GM18505 (cell line): ENCODE results near the gene KCNA4.
"Not testable (repeated sequence)": the region's sequence is repeated elsewhere in the genome, so short reads cannot be mapped to it uniquely, and the experiment has no call there.

ENCODE experiments used
- ATAC-seq: cut with Tn5 transposase; IDR thresholded peaks from one replicate; pipeline ENCODE4 v1.9.1; 2021; ENCODE audit not compliant: unreplicated experiment
- POLR2A ChIP-seq: IDR thresholded peaks from 4 replicates; pipeline ENCODE4 v1.6.1; 2011; ENCODE audit warnings: borderline replicate concordance; ENCODE audit not compliant: insufficient read depth, insufficient read length; ENCODE audit errors: extremely low read depth

KCNA4 gene

DNA sequence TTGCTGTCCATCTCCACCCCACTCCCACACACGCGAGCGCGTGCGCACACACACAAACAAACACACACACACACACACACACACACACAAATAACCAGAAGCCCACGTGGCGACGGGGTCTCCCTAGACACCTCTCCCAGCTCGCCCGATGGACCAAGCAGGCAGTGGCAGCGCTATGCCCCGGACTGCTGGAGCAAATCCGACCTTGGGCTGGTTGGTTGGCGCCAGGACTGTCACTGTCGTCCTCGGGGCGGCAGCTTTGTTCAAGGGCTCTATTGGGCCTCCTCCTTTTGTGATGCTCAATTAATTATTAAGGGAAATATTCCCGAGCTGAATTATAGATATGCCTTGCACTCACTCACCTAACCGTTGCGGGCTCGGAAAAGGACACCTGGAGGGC lies 1.7 kb upstream of the KCNA4 start:
- no peak for TF ChIP-seq POLR2A
- ATAC-seq, result no peak

DNA sequence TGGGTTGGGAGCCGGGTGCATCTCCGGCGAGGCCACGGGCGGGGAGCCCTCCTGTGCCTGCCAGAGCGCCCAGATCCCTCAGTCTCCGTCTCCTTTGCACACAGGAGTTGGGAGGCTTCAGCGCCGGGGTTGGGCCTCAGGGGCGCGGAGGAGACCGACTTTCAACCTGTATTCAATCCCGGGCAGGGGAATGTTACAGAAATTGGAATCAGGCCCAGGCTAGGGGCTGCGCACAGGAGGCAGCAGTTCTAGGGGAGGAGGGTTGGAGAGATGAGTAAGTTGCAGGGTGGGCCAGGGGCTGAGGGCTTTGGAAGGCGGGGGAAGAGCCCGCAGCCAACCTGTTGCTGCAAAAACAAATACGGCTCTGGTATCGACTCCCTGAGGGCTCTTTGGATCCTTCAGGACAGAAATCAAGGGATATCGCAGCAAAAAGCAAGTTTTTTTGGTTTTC lies 640 bp upstream of the KCNA4 start:
- ATAC-seq, result no peak
- TF ChIP-seq POLR2A, result no peak

DNA sequence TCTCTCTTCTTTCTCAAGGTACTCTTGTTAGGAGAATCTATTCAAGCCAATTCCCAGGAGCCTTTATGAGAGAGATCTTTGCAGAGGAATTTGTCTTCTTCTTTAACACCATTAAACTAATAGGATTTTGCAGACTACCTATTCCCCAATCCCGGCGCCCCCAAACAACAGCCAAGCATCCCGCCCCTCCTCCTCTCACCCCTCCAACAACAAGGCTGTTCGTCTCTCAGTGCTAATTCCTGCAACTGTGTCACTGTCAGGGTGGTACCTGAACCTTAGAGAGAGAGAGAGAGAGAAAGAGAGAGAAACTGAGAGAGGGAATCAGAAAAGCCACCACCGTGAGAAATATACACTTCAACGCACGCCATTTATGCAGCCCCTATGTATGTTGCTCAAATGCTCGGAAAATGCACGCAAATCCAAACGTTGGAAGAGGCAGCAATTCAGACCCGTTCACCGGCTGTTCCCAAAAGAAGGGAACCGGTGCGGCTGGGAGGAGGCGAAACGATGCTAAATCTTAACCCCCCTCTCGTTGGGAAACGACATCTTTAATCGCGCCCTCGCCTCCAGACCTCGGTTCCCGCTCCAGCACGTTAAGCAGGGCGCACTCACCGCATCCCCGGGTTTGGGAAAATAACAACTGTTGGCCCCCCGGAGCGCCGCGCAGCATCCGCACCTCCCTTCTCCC lies 961 bp downstream of the KCNA4 start:
- no peak for ATAC-seq
- no peak for TF ChIP-seq POLR2A

DNA sequence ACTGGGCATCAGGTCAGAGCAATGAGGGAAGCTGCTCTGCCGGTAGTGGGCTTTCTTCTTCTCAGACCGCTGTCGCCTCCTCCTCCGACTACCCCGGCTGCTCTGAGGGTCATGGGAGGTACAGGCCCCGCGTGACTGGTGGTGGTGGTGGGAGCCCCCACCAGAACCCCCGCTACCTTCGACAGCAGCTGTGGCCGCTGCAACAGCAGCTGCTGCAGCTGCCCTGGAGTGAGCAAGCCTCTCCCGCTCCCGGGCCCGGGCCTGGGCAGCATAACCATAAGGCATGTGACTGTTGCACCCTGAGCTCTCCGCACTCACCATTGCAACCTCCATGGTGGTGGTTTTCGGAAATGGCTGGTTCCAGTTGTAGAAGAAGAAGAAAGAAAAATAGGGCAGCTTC lies 4.5 kb downstream of the KCNA4 start:
- ATAC-seq, result no peak
- TF ChIP-seq POLR2A, result no peak

DNA sequence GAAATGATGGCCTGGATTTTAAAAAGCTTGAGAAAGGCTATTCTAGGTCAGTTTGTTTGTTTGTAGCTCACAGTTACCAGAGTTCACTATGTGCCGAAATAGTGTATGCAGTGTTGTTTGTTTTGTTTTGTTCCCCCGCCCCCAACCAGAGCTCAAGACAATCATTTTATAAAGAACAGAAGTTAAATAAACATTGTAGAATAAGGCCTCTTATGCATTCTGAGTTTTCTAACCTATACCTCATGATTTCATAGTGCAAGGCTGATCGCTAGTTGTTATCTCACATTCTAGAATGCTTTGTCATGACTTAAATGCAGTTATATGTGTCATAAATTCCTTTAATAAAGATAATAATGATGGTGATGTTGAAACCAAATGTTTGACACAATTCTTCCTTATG lies 7.8 kb downstream of the KCNA4 start:
- TF ChIP-seq POLR2A, result no peak
- no peak for ATAC-seq

GRCh38 chr11:30006876-30007275 lies 10.0 kb downstream of the KCNA4 start:
- ATAC-seq, result no peak
- no peak for TF ChIP-seq POLR2A

DNA sequence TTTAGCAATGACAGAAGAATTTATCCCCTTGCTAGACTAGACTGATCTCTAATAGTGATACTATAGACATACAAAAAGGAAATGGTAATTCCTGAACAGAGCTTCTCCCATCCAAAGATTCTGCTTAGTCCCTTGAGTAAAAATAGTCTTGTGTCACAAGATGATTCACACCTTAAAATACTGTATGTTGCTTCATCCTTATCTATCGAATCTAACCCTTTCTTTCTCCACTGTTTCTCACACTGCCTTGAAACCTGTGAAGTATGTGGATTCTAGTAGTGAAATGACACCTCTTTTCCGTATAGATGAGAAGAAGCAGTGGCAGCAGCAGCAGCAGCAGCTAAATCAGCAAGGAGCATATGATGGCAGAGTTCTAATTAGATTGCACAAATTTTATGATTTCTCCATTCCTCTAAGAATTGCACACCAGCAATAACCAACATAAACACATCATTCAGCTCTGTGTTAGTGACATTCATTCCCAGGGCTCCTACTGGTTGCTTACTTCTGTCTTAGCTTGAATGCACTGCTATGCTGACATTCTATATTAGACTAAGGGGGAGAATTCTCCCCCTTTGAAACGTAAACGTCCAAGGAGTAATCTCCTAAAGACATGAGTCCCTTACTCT lies 14.6 kb downstream of the KCNA4 start:
- no peak for ATAC-seq
- TF ChIP-seq POLR2A, result no peak

- ATAC-seq, result no peak
- TF ChIP-seq POLR2A, result no peak
Observed at GRCh38 chr11:30000986-30001750, 15.7 kb downstream of the KCNA4 start.

DNA sequence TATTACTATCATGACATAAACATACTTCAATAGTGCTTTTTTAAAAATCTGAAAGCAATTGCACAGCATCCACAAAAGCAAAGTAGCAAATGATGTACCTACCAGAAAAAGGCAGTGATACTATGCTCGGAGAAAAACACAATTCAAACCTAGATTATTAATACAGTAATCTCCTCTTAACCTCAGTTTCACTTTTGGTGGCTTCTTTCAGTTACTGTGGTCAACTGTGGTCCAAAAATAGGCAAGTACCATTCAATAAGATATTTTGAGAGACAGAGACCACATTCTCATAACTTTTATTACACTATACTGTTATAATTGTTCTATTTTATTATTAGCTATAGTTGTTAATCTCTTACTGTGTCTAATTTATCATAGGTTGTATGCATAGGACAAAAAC lies 20.8 kb downstream of the KCNA4 start:
- no peak for ATAC-seq
- no peak for TF ChIP-seq POLR2A

DNA sequence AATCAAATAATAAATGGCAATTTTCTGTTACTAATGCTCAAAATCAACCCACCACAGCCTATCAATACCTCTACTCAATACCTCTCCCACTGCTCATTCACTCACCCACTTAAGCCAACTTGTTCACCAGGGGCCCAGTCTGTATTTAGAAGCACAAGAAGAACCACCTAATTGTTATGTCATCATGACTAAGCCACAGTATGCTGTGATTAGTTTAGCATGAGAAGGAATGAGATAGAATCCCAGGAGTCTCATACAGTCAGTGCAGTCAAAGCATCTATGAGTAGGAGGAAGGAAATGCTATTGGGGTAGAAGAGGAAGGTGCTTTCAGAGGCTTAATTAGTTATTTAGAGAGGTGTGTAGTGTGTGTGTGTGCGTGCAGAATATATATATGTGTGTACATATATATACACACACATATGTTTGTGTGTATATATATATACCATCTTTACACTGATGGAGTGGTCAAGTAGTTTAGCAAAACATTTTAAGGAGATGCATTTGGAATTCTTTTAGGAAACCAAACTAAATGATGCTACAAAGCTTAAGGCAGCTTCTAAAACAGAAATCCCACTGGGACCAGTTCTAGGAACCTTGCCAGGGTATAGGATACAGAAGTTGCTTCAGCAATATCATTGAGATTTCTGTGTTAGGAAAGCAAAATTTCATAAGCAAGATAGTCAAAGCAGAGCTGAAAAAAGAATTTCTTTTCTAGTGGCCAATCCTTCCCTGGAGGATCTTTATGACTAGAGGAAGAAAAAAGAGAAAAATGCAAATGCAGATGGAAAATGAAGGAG lies 27.5 kb downstream of the KCNA4 start:
- ATAC-seq, result no peak

GRCh38 chr11:29985248-29985647 lies 31.6 kb downstream of the KCNA4 start:
- ATAC-seq, result no peak
- no peak for TF ChIP-seq POLR2A

More for the DNA sequence above, 27.5 kb downstream of the KCNA4 start:
- no peak for TF ChIP-seq POLR2A

- ATAC-seq, result no peak
- TF ChIP-seq POLR2A, result no peak
Observed at GRCh38 chr11:29984544-29984943, 32.3 kb downstream of the KCNA4 start.

DNA sequence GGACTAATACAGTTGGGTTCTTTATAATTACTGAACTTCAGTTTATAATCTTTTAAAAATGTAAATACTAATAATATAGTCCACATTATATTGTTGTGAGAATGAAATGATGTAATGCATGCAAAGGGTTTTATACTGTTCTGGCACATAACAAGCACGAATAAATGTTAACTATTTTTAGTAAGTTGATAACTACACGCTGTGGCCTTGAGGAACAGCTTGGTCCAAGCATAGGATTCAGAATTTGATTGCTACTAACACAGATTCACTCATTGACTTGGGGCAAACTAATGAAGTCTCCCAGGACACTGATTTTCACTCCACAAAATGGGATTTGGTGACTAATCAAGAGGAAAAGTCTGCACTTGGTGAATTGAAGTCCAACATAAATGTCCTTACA lies 38.3 kb downstream of the KCNA4 start:
- no peak for TF ChIP-seq POLR2A
- no peak for ATAC-seq

- not testable (repeated sequence) for ATAC-seq
Observed at GRCh38 chr11:29975580-29975979, 41.2 kb downstream of the KCNA4 start.
